ENCODE results near the gene DERA. TPM values are rescaled to one million over a fixed set of nuclear protein-coding genes. Genes with fewer than 3 reads are reported as not detected.

Gene DERA
- total RNA-seq (2021) (67.3 and 67.6 TPM in 2 replicates), Bru-seq, nascent RNA (percentile 83 among the genes with signal in this experiment), BruChase-seq, experiment 1, labeled RNA remaining after a 2-hour chase (percentile 82 among the genes with signal in this experiment), BruChase-seq, experiment 2, labeled RNA remaining after a 6-hour chase (percentile 63 among the genes with signal in this experiment)
- long read RNA-seq, transcript DERA-201 (9 exons, 1,705 nt), result major isoform, 170 of 200 reads
- long read RNA-seq, partial matches to known transcripts, result 3 of 200 reads
- long read RNA-seq, other reads (novel, unspliced or antisense), result 21 of 200 reads

- Histone ChIP-seq H3K36me3 (ENCODE audit: low read depth) (no peaks in the 10 kb centered on the region), H3K79me2 (ENCODE audit: low read depth) (peaks cover 9% of the 10 kb centered on the region), H3K4me1 (replicated peaks; ENCODE audit: insufficient read depth) (peaks cover 17% of the 10 kb centered on the region), H2AFZ (peak within 1 kb of the TSS; percentile 88), H3F3A (ENCODE audit: insufficient read depth, low read depth) (peaks cover 5% of the 10 kb centered on the region; the same call in 1 of the 2 replicates), H3K9me3 (ENCODE audit: insufficient read depth, low read depth) (no peaks in the 10 kb centered on the region), H3K27me3 (ENCODE audit: insufficient read depth, low read depth) (no peaks in the 10 kb centered on the region), H3K4me3 (peak within 1 kb of the TSS; percentile 80), H3K4me2 (peak within 1 kb of the TSS; percentile 95), H3K9me2 (ENCODE audit: insufficient read depth) (no peaks in the 10 kb centered on the region), H3K27ac (peak within 1 kb of the TSS; percentile 82), H4K20me1 (ENCODE audit: insufficient read depth) (no peaks in the 10 kb centered on the region)
- no peak for TF ChIP-seq EZH2 (IDR thresholded peaks at IDR 0.05; ENCODE audit: low read depth)
- 0 out of 2 replicates have a peak, but pooled peaks have one; percentile 19 for TF ChIP-seq CTCF (conservative IDR thresholded peaks at IDR 0.05)
- peak; percentile 64 to 92 for DNase-seq
- ChIA-PET CTCF (interaction anchor here (0.6 kb wide), 1 partner anchor 324 kb away, joined by 4 read pairs; no protein-coding TSS in a partner anchor), POLR2A (ENCODE audit: unreplicated experiment) (interaction anchor here (0.5 to 0.9 kb wide), 10 partner anchors 14 to 1528 kb away, joined by 4 to 12 read pairs (median 7); no protein-coding TSS in a partner anchor)
- intact Hi-C loops (cut with micrococcal nuclease; ENCODE audit: unreplicated experiment), result loop anchor here (1.0 to 10.0 kb wide), 3 partner anchors 45 to 444 kb away; no protein-coding TSS in a partner anchor
- BruUV-seq (replicated peaks), result TSS peak; percentile 65
Observed at GRCh38 chr12:15910864-15911721, at the start of gene DERA. TSS of gene DERA (plus strand) at chr12:15911332. CDS start at chr12:15911384, 52 bp downstream.

GRCh38 chr12:15861404-15861803 lies 49.7 kb upstream of the DERA start:
- ChIA-PET CTCF (no interaction called here), POLR2A (ENCODE audit: unreplicated experiment) (no interaction called here)
- Histone ChIP-seq H3K4me3 (no peak overlapping the region), H3K4me1 (replicated peaks; ENCODE audit: insufficient read depth) (no peaks in the 10 kb centered on the region; the same call in 1 of the 2 replicates), H3K27ac (no peak overlapping the region), H3K4me2 (no peak overlapping the region), H3K9me3 (ENCODE audit: insufficient read depth, low read depth) (no peaks in the 10 kb centered on the region), H3K36me3 (ENCODE audit: low read depth) (no peaks in the 10 kb centered on the region), H3F3A (ENCODE audit: insufficient read depth, low read depth) (no peaks in the 10 kb centered on the region), H2AFZ (no peak overlapping the region), H4K20me1 (ENCODE audit: insufficient read depth) (no peaks in the 10 kb centered on the region), H3K79me2 (ENCODE audit: low read depth) (no peaks in the 10 kb centered on the region), H3K27me3 (ENCODE audit: insufficient read depth, low read depth) (no peaks in the 10 kb centered on the region), H3K9me2 (ENCODE audit: insufficient read depth) (no peaks in the 10 kb centered on the region)
- no TSS peak for BruUV-seq (replicated peaks)
- TF ChIP-seq CTCF (conservative IDR thresholded peaks at IDR 0.05) (no peak), EZH2 (IDR thresholded peaks at IDR 0.05; ENCODE audit: low read depth) (no peak)
- intact Hi-C loops (cut with micrococcal nuclease; ENCODE audit: unreplicated experiment), result no loop called here
- DNase-seq, result no peak

- no peaks in the 10 kb centered on the region for H3F3A ChIP-seq (ENCODE audit: insufficient read depth, low read depth)
- no peak for DNase-seq
- no peaks in the 10 kb centered on the region for H3K79me2 ChIP-seq (ENCODE audit: low read depth)
- no peak overlapping the region for H3K4me2 ChIP-seq
- POLR2A ChIA-PET (ENCODE audit: unreplicated experiment), result no interaction called here
- H3K4me3 ChIP-seq, result no peak overlapping the region
- no peaks in the 10 kb centered on the region for H3K27me3 ChIP-seq (ENCODE audit: insufficient read depth, low read depth)
- no peak overlapping the region for H2AFZ ChIP-seq
- CTCF ChIA-PET, result no interaction called here
- H3K36me3 ChIP-seq (ENCODE audit: low read depth), result no peaks in the 10 kb centered on the region
- H3K9me2 ChIP-seq (ENCODE audit: insufficient read depth), result no peaks in the 10 kb centered on the region
- no peaks in the 10 kb centered on the region for H4K20me1 ChIP-seq (ENCODE audit: insufficient read depth)
- no peaks in the 10 kb centered on the region for H3K9me3 ChIP-seq (ENCODE audit: insufficient read depth, low read depth)
- intact Hi-C loops (cut with micrococcal nuclease; ENCODE audit: unreplicated experiment), result no loop called here
- TF ChIP-seq CTCF (conservative IDR thresholded peaks at IDR 0.05), result no peak
- no peak for TF ChIP-seq EZH2 (IDR thresholded peaks at IDR 0.05; ENCODE audit: low read depth)
- BruUV-seq (replicated peaks), result no TSS peak
- H3K27ac ChIP-seq, result no peak overlapping the region
- H3K4me1 ChIP-seq (replicated peaks; ENCODE audit: insufficient read depth), result no peaks in the 10 kb centered on the region
Observed at GRCh38 chr12:15862840-15863239, 48.3 kb upstream of the DERA start.
